ENCODE data around the gene AKAP6. TPM values are rescaled to one million over a fixed set of nuclear protein-coding genes. Genes with fewer than 3 reads are reported as not detected.

Gene AKAP6
- total and polyA plus RNA-seq, 2 experiments from 2014 or later: 0.38 to 0.42 TPM

- Histone ChIP-seq H3K27ac (ENCODE audit: low read depth) (no peak overlapping the region), H3K4me3 (no peak overlapping the region), H3K4me2 (no peak overlapping the region), H3K79me2 (replicated peaks; ENCODE audit: insufficient read depth) (no peaks in the 10 kb centered on the region), H4K20me1 (replicated peaks; ENCODE audit: insufficient read depth) (no peaks in the 10 kb centered on the region), H3K9me2 (ENCODE audit: insufficient read depth) (no peaks in the 10 kb centered on the region), H3K27me3 (ENCODE audit: insufficient read depth) (no peaks in the 10 kb centered on the region), H3K4me1 (ENCODE audit: insufficient read depth) (no peaks in the 10 kb centered on the region), H3F3A (replicated peaks; ENCODE audit: low read depth) (no peaks in the 10 kb centered on the region), H2AFZ (0 out of 2 replicates have a peak overlapping the region, but pooled peaks have one; percentile 32), H3K36me3 (ENCODE audit: insufficient read depth) (no peaks in the 10 kb centered on the region)
- DNase-seq (ENCODE audit: low spot score): no peak
- no peaks in the 10 kb centered on the region for H3K4me1 Mint-ChIP-seq
- H3K36me3 Mint-ChIP-seq (ENCODE audit: low read depth): no peaks in the 10 kb centered on the region
- H3K27me3 Mint-ChIP-seq (ENCODE audit: insufficient read depth, low read depth, poor library complexity): no peaks in the 10 kb centered on the region
- ATAC-seq: no peak
- no peaks in the 10 kb centered on the region for H3K9me3 Mint-ChIP-seq
- TF ChIP-seq ZNF462 (CRISPR knock-in tag; IDR thresholded peaks at IDR 0.05) (no peak), STAT1 (IDR thresholded peaks at IDR 0.05; ENCODE audit: unreplicated experiment) (no peak), ZNF114 (CRISPR knock-in tag; IDR thresholded peaks at IDR 0.05) (no peak), POLR2AphosphoS5 (IDR thresholded peaks at IDR 0.05; ENCODE audit: low read depth) (no peak), ZNF331 (CRISPR knock-in tag; IDR thresholded peaks at IDR 0.05; ENCODE audit: low read depth) (no peak), EZH2phosphoT487 (IDR thresholded peaks at IDR 0.05; ENCODE audit: unreplicated experiment) (no peak), EZH2 (IDR thresholded peaks at IDR 0.05; ENCODE audit: low read depth, unreplicated experiment) (no peak), CREB1 (CRISPR knock-in tag; IDR thresholded peaks at IDR 0.05; ENCODE audit: low read depth) (no peak), JUNB (IDR thresholded peaks at IDR 0.05; ENCODE audit: unreplicated experiment) (no peak), NANOG (IDR thresholded peaks at IDR 0.05; ENCODE audit: borderline replicate concordance) (no peak)
- TF ChIP-seq, protein P1, sequence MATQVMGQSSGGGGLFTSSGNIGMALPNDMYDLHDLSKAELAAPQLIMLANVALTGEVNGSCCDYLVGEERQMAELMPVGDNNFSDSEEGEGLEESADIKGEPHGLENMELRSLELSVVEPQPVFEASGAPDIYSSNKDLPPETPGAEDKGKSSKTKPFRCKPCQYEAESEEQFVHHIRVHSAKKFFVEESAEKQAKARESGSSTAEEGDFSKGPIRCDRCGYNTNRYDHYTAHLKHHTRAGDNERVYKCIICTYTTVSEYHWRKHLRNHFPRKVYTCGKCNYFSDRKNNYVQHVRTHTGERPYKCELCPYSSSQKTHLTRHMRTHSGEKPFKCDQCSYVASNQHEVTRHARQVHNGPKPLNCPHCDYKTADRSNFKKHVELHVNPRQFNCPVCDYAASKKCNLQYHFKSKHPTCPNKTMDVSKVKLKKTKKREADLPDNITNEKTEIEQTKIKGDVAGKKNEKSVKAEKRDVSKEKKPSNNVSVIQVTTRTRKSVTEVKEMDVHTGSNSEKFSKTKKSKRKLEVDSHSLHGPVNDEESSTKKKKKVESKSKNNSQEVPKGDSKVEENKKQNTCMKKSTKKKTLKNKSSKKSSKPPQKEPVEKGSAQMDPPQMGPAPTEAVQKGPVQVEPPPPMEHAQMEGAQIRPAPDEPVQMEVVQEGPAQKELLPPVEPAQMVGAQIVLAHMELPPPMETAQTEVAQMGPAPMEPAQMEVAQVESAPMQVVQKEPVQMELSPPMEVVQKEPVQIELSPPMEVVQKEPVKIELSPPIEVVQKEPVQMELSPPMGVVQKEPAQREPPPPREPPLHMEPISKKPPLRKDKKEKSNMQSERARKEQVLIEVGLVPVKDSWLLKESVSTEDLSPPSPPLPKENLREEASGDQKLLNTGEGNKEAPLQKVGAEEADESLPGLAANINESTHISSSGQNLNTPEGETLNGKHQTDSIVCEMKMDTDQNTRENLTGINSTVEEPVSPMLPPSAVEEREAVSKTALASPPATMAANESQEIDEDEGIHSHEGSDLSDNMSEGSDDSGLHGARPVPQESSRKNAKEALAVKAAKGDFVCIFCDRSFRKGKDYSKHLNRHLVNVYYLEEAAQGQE (IDR thresholded peaks at IDR 0.05; ENCODE audit: unreplicated experiment): no peak
- TF ChIP-seq, protein P2, sequence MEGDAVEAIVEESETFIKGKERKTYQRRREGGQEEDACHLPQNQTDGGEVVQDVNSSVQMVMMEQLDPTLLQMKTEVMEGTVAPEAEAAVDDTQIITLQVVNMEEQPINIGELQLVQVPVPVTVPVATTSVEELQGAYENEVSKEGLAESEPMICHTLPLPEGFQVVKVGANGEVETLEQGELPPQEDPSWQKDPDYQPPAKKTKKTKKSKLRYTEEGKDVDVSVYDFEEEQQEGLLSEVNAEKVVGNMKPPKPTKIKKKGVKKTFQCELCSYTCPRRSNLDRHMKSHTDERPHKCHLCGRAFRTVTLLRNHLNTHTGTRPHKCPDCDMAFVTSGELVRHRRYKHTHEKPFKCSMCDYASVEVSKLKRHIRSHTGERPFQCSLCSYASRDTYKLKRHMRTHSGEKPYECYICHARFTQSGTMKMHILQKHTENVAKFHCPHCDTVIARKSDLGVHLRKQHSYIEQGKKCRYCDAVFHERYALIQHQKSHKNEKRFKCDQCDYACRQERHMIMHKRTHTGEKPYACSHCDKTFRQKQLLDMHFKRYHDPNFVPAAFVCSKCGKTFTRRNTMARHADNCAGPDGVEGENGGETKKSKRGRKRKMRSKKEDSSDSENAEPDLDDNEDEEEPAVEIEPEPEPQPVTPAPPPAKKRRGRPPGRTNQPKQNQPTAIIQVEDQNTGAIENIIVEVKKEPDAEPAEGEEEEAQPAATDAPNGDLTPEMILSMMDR (conservative IDR thresholded peaks at IDR 0.05; ENCODE audit: low read depth in 2 of 2): no peak
- TF ChIP-seq, protein P3, sequence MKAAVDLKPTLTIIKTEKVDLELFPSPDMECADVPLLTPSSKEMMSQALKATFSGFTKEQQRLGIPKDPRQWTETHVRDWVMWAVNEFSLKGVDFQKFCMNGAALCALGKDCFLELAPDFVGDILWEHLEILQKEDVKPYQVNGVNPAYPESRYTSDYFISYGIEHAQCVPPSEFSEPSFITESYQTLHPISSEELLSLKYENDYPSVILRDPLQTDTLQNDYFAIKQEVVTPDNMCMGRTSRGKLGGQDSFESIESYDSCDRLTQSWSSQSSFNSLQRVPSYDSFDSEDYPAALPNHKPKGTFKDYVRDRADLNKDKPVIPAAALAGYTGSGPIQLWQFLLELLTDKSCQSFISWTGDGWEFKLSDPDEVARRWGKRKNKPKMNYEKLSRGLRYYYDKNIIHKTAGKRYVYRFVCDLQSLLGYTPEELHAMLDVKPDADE (IDR thresholded peaks at IDR 0.05): no peak
- H3K27ac Mint-ChIP-seq: no peak overlapping the region
- H3K4me3 Mint-ChIP-seq: no peak overlapping the region
Measured at GRCh38 chr14:32304296-32304695, 24.8 kb upstream of the AKAP6 start.

Measured in GM23338 (cell line).